Cardiac muscle cell (in vitro differentiated cells and primary cell): ENCODE data around the gene MYL10. TPM values are rescaled to one million over a fixed set of nuclear protein-coding genes. Genes with fewer than 3 reads are reported as not detected.
"Not testable (repeated sequence)": the region's sequence is repeated elsewhere in the genome, so short reads cannot be mapped to it uniquely, and the experiment has no call there.

Experiments used
- DNase-seq, 2 donors: peaks; one replicate each; pipeline versions ENCODE4 v3.0.0 to v3.0.0-alpha.2; 2010 to 2017; ENCODE audit warnings: low read depth in 1 of 2, low spot score in 1 of 2
- H3K27ac ChIP-seq: fragments of 200-600 bp; sonication (generic); 2 replicates; pipeline ENCODE4 v1.5.1; 2016
- H3K27me3 ChIP-seq: fragments of 200-600 bp; sonication (generic); 2 replicates; pipeline ENCODE4 v1.6.0; 2016; ENCODE audit warnings: control low read depth
- H3K36me3 ChIP-seq: fragments of 200-600 bp; sonication (generic); 2 replicates; pipeline ENCODE4 v1.5.1; 2016; ENCODE audit warnings: control low read depth
- H3K4me1 ChIP-seq: fragments of 200-600 bp; sonication (generic); 2 replicates; pipeline ENCODE4 v1.8.1; 2017; ENCODE audit warnings: low read depth, mild to moderate bottlenecking, mixed run types
- H3K4me3 ChIP-seq: fragments of 200-600 bp; sonication (generic); 2 replicates; pipeline ENCODE4 v1.5.1; 2016; ENCODE audit warnings: mild to moderate bottlenecking
- H3K9me3 ChIP-seq: fragments of 200-600 bp; sonication (generic); 2 replicates; pipeline ENCODE4 v1.5.1; 2017; ENCODE audit warnings: low read depth, mild to moderate bottlenecking, control low read depth
- CTCF ChIP-seq: IDR thresholded peaks from 2 replicates; pipeline ENCODE4 v1.5.1; 2012; ENCODE audit warnings: low read depth, mild to moderate bottlenecking, low read length
- polyA plus RNA-seq: library from polyadenylated mRNA; unstranded; fragments of >200 nt; fragmentation: Nextera tagmentation; extraction: Ambion mirVana; gene quantifications from 2 replicates; pipeline ENCODE4 v1.2.1, GENCODE V29; 2016
- total RNA-seq: library from RNA; depleted of rRNA; stranded (reverse); fragments of >200 nt; gene quantifications from 2 replicates; pipeline ENCODE4 v1.2.3, GENCODE V29; 2016

Gene MYL10
- total and polyA plus RNA-seq, 2 experiments from 2014 or later: not detected

- TF ChIP-seq CTCF: no peak
- no peak for DNase-seq
- no peaks in the 10 kb centered on the region for H3K36me3 ChIP-seq
- H3K27me3 ChIP-seq: no peaks in the 10 kb centered on the region
- H3K27ac ChIP-seq: no peak overlapping the region
- no peak overlapping the region for H3K4me3 ChIP-seq
- no peaks in the 10 kb centered on the region for H3K4me1 ChIP-seq
- no peaks in the 10 kb centered on the region for H3K9me3 ChIP-seq
Observed at GRCh38 chr7:101614098-101614938, 14.8 kb downstream of the MYL10 start.

GRCh38 chr7:101612885-101613515 lies 16.1 kb downstream of the MYL10 start:
- H3K4me3 ChIP-seq: no peak overlapping the region
- no peaks in the 10 kb centered on the region for H3K27me3 ChIP-seq
- no peaks in the 10 kb centered on the region for H3K9me3 ChIP-seq
- no peak for TF ChIP-seq CTCF
- no peak overlapping the region for H3K27ac ChIP-seq
- H3K36me3 ChIP-seq: no peaks in the 10 kb centered on the region
- no peaks in the 10 kb centered on the region for H3K4me1 ChIP-seq
- DNase-seq: no peak

GRCh38 chr7:101608772-101609713 lies 20.1 kb downstream of the MYL10 start:
- Histone ChIP-seq H3K9me3 (no peaks in the 10 kb centered on the region), H3K27ac (no peak overlapping the region), H3K4me1 (no peaks in the 10 kb centered on the region), H3K4me3 (no peak overlapping the region), H3K27me3 (no peaks in the 10 kb centered on the region), H3K36me3 (no peaks in the 10 kb centered on the region)
- DNase-seq: no peak
- no peak for TF ChIP-seq CTCF

- DNase-seq: no peak
- H3K36me3 ChIP-seq: no peaks in the 10 kb centered on the region
- H3K4me1 ChIP-seq: no peaks in the 10 kb centered on the region
- H3K9me3 ChIP-seq: no peaks in the 10 kb centered on the region
- no peak overlapping the region for H3K4me3 ChIP-seq
- no peaks in the 10 kb centered on the region for H3K27me3 ChIP-seq
- no peak for TF ChIP-seq CTCF
- H3K27ac ChIP-seq: no peak overlapping the region
Observed at GRCh38 chr7:101606498-101606923, 22.6 kb downstream of the MYL10 start.

- Histone ChIP-seq H3K4me3 (no peak overlapping the region), H3K36me3 (no peaks in the 10 kb centered on the region), H3K4me1 (no peaks in the 10 kb centered on the region), H3K27ac (no peak overlapping the region), H3K9me3 (no peaks in the 10 kb centered on the region), H3K27me3 (no peaks in the 10 kb centered on the region)
- DNase-seq: no peak
- TF ChIP-seq CTCF: no peak
Observed at GRCh38 chr7:101605611-101606497, 23.2 kb downstream of the MYL10 start.

GRCh38 chr7:101604934-101605332 lies 24.2 kb downstream of the MYL10 start:
- H3K9me3 ChIP-seq, H3K27ac ChIP-seq, H3K27me3 ChIP-seq, DNase-seq, H3K4me1 ChIP-seq, H3K36me3 ChIP-seq, H3K4me3 ChIP-seq: not testable (repeated sequence)
